Measurements from ENCODE around the gene RPL36. TPM values are rescaled to one million over a fixed set of nuclear protein-coding genes. Genes with fewer than 3 reads are reported as not detected.
A peak's percentile ranks its signal among the peaks of the same experiment; 100 is the strongest.

RPL36 gene
- total and polyA plus RNA-seq, 7 experiments from 2014 or later, result 865 to 2,564 (median 1,761) TPM

- peaks cover 0 to 25% (median 5%) of the 10 kb centered on the region in 3 experiments for H3K36me3 ChIP-seq (ENCODE audit: control insufficient read depth in 2 of 3, insufficient read depth in 3 of 3, low read length in 3 of 3)
- POLR2A ChIA-PET, result interaction anchor here (0.8 to 3.0 kb wide), 4 partner anchors 10 to 72 kb away, joined by 3 to 11 read pairs (median 4); partner anchors contain the start of genes DUS3L and RPL36
Observed at GRCh38 chr19:5718037-5718578, 28.0 kb downstream of the RPL36 start.

GRCh38 chr19:5718579-5719273 is 28.6 kb downstream of the RPL36 start:
- ATAC-seq (no peak), DNase-seq (peak in 1 of 9 donors; percentile 51)
- H3K27ac Mint-ChIP-seq, result peak overlapping the region; percentile 79 to 97 (median 92)
- peak overlapping the region; percentile 83 to 96 (median 92) for H3K4me3 Mint-ChIP-seq
- H3K27me3 Mint-ChIP-seq, result peaks cover 0 to 2% (median 0%) of the 10 kb centered on the region in 5 donors
- Histone ChIP-seq H3K36me3 (ENCODE audit: control insufficient read depth in 2 of 3, insufficient read depth in 3 of 3, low read length in 3 of 3) (peaks cover 0 to 19% (median 4%) of the 10 kb centered on the region in 3 experiments), H3K9me3 (ENCODE audit: control insufficient read depth in 2 of 3, low read length in 3 of 3) (no peaks in the 10 kb centered on the region), H3K27me3 (ENCODE audit: control insufficient read depth in 2 of 2, insufficient read depth in 2 of 2, low read length in 2 of 2) (no peaks in the 10 kb centered on the region), H3K27ac (ENCODE audit: low read depth, low read length) (peak overlapping the region; percentile 97), H3K4me3 (ENCODE audit: low read length) (peak overlapping the region; percentile 86), H3K4me1 (ENCODE audit: control insufficient read depth in 2 of 2, insufficient read depth in 2 of 2, low read length in 2 of 2) (peaks cover 12 to 16% of the 10 kb centered on the region in 2 donors)
- peaks cover 0 to 7% (median 0%) of the 10 kb centered on the region in 11 donors for H3K9me3 Mint-ChIP-seq
- CTCF ChIA-PET, result no interaction called here
- intact Hi-C loops (cut with micrococcal nuclease), result no loop called here
- H3K4me1 Mint-ChIP-seq, result peaks cover 9 to 42% (median 29%) of the 10 kb centered on the region in 7 donors
- POLR2A ChIA-PET, result interaction anchor here (0.5 to 3.0 kb wide), 10 partner anchors 11 to 1472 kb away, joined by 3 to 11 read pairs (median 3); partner anchors contain the start of genes DUS3L, RPL36, SAFB and SAFB2
- peaks cover 0 to 12% (median 3%) of the 10 kb centered on the region in 5 donors for H3K36me3 Mint-ChIP-seq

More at GRCh38 chr19:5718037-5718578, 28.0 kb downstream of the RPL36 start:
- DNase-seq (peak in 1 of 9 donors; percentile 62), ATAC-seq (no peak)
- peak overlapping the region; percentile 97 for H3K27ac ChIP-seq (ENCODE audit: low read depth, low read length)
- peaks cover 9 to 42% (median 29%) of the 10 kb centered on the region in 7 donors for H3K4me1 Mint-ChIP-seq
- H3K27ac Mint-ChIP-seq, result peak overlapping the region in 7 of 9 donors; percentile 79 to 97 (median 92)
- peak overlapping the region; percentile 69 to 96 (median 90) for H3K4me3 Mint-ChIP-seq
- no peaks in the 10 kb centered on the region for H3K27me3 ChIP-seq (ENCODE audit: control insufficient read depth in 2 of 2, insufficient read depth in 2 of 2, low read length in 2 of 2)
- intact Hi-C loops (cut with micrococcal nuclease), result no loop called here
- peaks cover 0 to 2% (median 0%) of the 10 kb centered on the region in 5 donors for H3K27me3 Mint-ChIP-seq
- CTCF ChIA-PET, result interaction anchor here (0.7 kb wide), 1 partner anchor 12 kb away, joined by 3 read pairs; no protein-coding TSS in a partner anchor
- peaks cover 0 to 7% (median 0%) of the 10 kb centered on the region in 11 donors for H3K9me3 Mint-ChIP-seq
- H3K4me3 ChIP-seq (ENCODE audit: low read length), result no peak overlapping the region
- H3K36me3 Mint-ChIP-seq, result peaks cover 0 to 12% (median 3%) of the 10 kb centered on the region in 5 donors
- peaks cover 12 to 16% of the 10 kb centered on the region in 2 donors for H3K4me1 ChIP-seq (ENCODE audit: control insufficient read depth in 2 of 2, insufficient read depth in 2 of 2, low read length in 2 of 2)
- H3K9me3 ChIP-seq (ENCODE audit: control insufficient read depth in 2 of 3, low read length in 3 of 3), result no peaks in the 10 kb centered on the region

GRCh38 chr19:5719274-5719960 is 29.3 kb downstream of the RPL36 start:
- ATAC-seq, result no peak
- H3K4me3 Mint-ChIP-seq, result peak overlapping the region; percentile 87 to 96 (median 93)
- peak in 1 of 9 donors; percentile 40 for DNase-seq

GRCh38 chr19:5719961-5720790 is 30.1 kb downstream of the RPL36 start, which contains the start of the genes CATSPERD and LONP1:
Gene CATSPERD (plus strand): TSS chr19:5720637. CDS start chr19:5720738, 101 bp downstream.
Gene LONP1 (minus strand): TSS chr19:5720146. CDS start chr19:5720132, 14 bp downstream.
- Histone ChIP-seq H3K4me3 (ENCODE audit: low read length) (peak within 1 kb of the TSS; percentile 86), H3K27me3 (ENCODE audit: control insufficient read depth in 2 of 2, insufficient read depth in 2 of 2, low read length in 2 of 2) (no peaks in the 10 kb centered on the region), H3K4me1 (ENCODE audit: control insufficient read depth in 2 of 2, insufficient read depth in 2 of 2, low read length in 2 of 2) (peaks cover 12 to 16% of the 10 kb centered on the region in 2 donors), H3K27ac (ENCODE audit: low read depth, low read length) (peak within 1 kb of the TSS; percentile 97), H3K36me3 (ENCODE audit: control insufficient read depth in 2 of 3, insufficient read depth in 3 of 3, low read length in 3 of 3) (peaks cover 0 to 14% (median 0%) of the 10 kb centered on the region in 3 experiments), H3K9me3 (ENCODE audit: control insufficient read depth in 2 of 3, low read length in 3 of 3) (no peaks in the 10 kb centered on the region)
- intact Hi-C loops (cut with micrococcal nuclease), result loop anchor here (1.0 to 10.0 kb wide), 13 partner anchors 30 to 1249 kb away; partner anchors contain the start of genes FEM1A (in 2 of the 2), MICOS13 (in 2 of the 2), RANBP3 (in 2 of the 2) and RPL36 (in 2 of the 2)
- Mint-ChIP-seq H3K27ac (peak within 1 kb of the TSS; percentile 94 to 98 (median 95)), H3K4me1 (peaks cover 9 to 42% (median 29%) of the 10 kb centered on the region in 7 donors), H3K4me3 (peak within 1 kb of the TSS; percentile 87 to 96 (median 93)), H3K27me3 (peaks cover 0 to 2% (median 0%) of the 10 kb centered on the region in 5 donors), H3K9me3 (peaks cover 0 to 7% (median 0%) of the 10 kb centered on the region in 11 donors), H3K36me3 (peaks cover 0 to 8% (median 3%) of the 10 kb centered on the region in 5 donors)
- POLR2A ChIA-PET, result interaction anchor here (0.6 to 3.0 kb wide), 11 partner anchors 29 to 183 kb away, joined by 3 to 32 read pairs (median 10); partner anchors contain the start of genes DUS3L, NDUFA11, RPL36 and SAFB
- ATAC-seq (peak; percentile 95), DNase-seq (peak; percentile 96 to 100 (median 98))
- CTCF ChIA-PET, result interaction anchor here (0.6 to 1.5 kb wide), 7 partner anchors 31 to 690 kb away, joined by 3 to 10 read pairs (median 4); partner anchors contain the start of gene RPL36

More at GRCh38 chr19:5719274-5719960, 29.3 kb downstream of the RPL36 start:
- Histone ChIP-seq H3K27me3 (ENCODE audit: control insufficient read depth in 2 of 2, insufficient read depth in 2 of 2, low read length in 2 of 2) (no peaks in the 10 kb centered on the region), H3K27ac (ENCODE audit: low read depth, low read length) (peak overlapping the region; percentile 97), H3K9me3 (ENCODE audit: control insufficient read depth in 2 of 3, low read length in 3 of 3) (no peaks in the 10 kb centered on the region), H3K36me3 (ENCODE audit: control insufficient read depth in 2 of 3, insufficient read depth in 3 of 3, low read length in 3 of 3) (peaks cover 0 to 14% (median 0%) of the 10 kb centered on the region in 3 experiments), H3K4me3 (ENCODE audit: low read length) (peak overlapping the region; percentile 86), H3K4me1 (ENCODE audit: control insufficient read depth in 2 of 2, insufficient read depth in 2 of 2, low read length in 2 of 2) (peaks cover 12 to 16% of the 10 kb centered on the region in 2 donors)
- Mint-ChIP-seq H3K9me3 (peaks cover 0 to 7% (median 0%) of the 10 kb centered on the region in 11 donors), H3K36me3 (peaks cover 0 to 8% (median 3%) of the 10 kb centered on the region in 5 donors), H3K4me1 (peaks cover 9 to 42% (median 29%) of the 10 kb centered on the region in 7 donors), H3K27me3 (peaks cover 0 to 2% (median 0%) of the 10 kb centered on the region in 5 donors), H3K27ac (peak overlapping the region; percentile 79 to 98 (median 95))
- POLR2A ChIA-PET, result interaction anchor here (0.5 to 3.0 kb wide), 15 partner anchors 11 to 1472 kb away, joined by 3 to 32 read pairs (median 3); partner anchors contain the start of genes DUS3L, NDUFA11, RPL36 and SAFB
- intact Hi-C loops (cut with micrococcal nuclease), result no loop called here
- CTCF ChIA-PET, result interaction anchor here (0.6 kb wide), 1 partner anchor 78 kb away, joined by 4 read pairs; no protein-coding TSS in a partner anchor

- DNase-seq (no peak), ATAC-seq (no peak)
- Histone ChIP-seq H3K4me1 (ENCODE audit: control insufficient read depth in 2 of 2, insufficient read depth in 2 of 2, low read length in 2 of 2) (no peaks in the 10 kb centered on the region), H3K27ac (ENCODE audit: low read depth, low read length) (no peak overlapping the region), H3K9me3 (ENCODE audit: control insufficient read depth in 2 of 3, low read length in 3 of 3) (no peaks in the 10 kb centered on the region), H3K36me3 (ENCODE audit: control insufficient read depth in 2 of 3, insufficient read depth in 3 of 3, low read length in 3 of 3) (no peaks in the 10 kb centered on the region), H3K27me3 (ENCODE audit: control insufficient read depth in 2 of 2, insufficient read depth in 2 of 2, low read length in 2 of 2) (no peaks in the 10 kb centered on the region), H3K4me3 (ENCODE audit: low read length) (no peak overlapping the region)
- no peak overlapping the region for H3K4me3 Mint-ChIP-seq
- peak overlapping the region in 1 of 9 donors; percentile 39 for H3K27ac Mint-ChIP-seq
- ChIA-PET POLR2A (interaction anchor here (0.7 kb wide), 1 partner anchor 106 kb away, joined by 3 read pairs; no protein-coding TSS in a partner anchor), CTCF (no interaction called here)
- H3K9me3 Mint-ChIP-seq, result peaks cover 0 to 4% (median 0%) of the 10 kb centered on the region in 11 donors
- no peaks in the 10 kb centered on the region for H3K4me1 Mint-ChIP-seq
- intact Hi-C loops (cut with micrococcal nuclease), result loop anchor here in 1 of 2 donors (10.0 kb wide), 1 partner anchor 467 kb away; no protein-coding TSS in a partner anchor
- peaks cover 0 to 4% (median 0%) of the 10 kb centered on the region in 5 donors for H3K27me3 Mint-ChIP-seq
- no peaks in the 10 kb centered on the region for H3K36me3 Mint-ChIP-seq
Observed at GRCh38 chr19:5727453-5728050, 37.5 kb downstream of the RPL36 start.

All from naive thymus-derived CD4-positive, alpha-beta T cell (primary cell).